ENCODE measurements around the gene LRRC45.

GRCh38 chr17:82062984-82063368, 39.9 kb downstream of the LRRC45 start:
- TF ChIP-seq POLR2A (IDR thresholded peaks at IDR 0.05), result no peak
- no peak for TF ChIP-seq EP300 (IDR thresholded peaks at IDR 0.05)
- no peak for TF ChIP-seq CTCF (IDR thresholded peaks at IDR 0.05)
